ENCODE measurements around the gene ELF1. TPM values are rescaled to one million over a fixed set of nuclear protein-coding genes. Genes with fewer than 3 reads are reported as not detected.
"Not testable (repeated sequence)": the region's sequence is repeated elsewhere in the genome, so short reads cannot be mapped to it uniquely, and the experiment has no call there.

ELF1 gene
- total RNA-seq, 1 experiment from 2014 or later: 21.5 TPM

GRCh38 chr13:40893573-40893972 lies 125.5 kb downstream of the ELF1 start:
- DNase-seq (ENCODE audit: low read depth): not testable (repeated sequence)

- DNase-seq (ENCODE audit: low read depth): no peak
Observed at GRCh38 chr13:40886017-40886416, 133.1 kb downstream of the ELF1 start.

DNA sequence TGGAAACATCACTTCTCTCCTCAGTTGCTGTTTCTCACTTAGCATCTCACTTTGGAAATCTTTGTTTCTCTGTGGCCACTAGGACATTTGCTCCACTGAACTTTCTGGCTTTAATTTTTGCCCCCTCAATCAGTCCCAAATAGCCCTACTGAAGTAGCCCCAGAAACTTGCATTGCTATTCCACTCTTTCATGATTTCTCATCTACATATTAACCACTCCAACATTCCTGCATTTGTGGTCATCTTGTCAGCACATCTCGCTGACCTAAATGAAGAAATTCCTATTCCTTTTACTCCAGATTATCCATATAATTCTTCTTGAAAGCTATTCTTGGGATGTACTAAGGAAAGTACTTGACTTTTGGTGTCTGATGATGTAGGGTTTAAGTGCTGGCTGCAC lies 134.9 kb downstream of the ELF1 start:
- not testable (repeated sequence) for DNase-seq (ENCODE audit: low read depth)

Other genes with a start within 250 kb of the ELF1 start
- 17.3 and 17.8 TPM in 2 replicates for gene MRPS31, start 248.1 kb downstream of the ELF1 start, total RNA-seq (2014; rRNA removed; shearing (Covaris generic))
- 17.8 and 23.7 TPM in 2 replicates for gene SLC25A15, start 229.7 kb downstream of the ELF1 start, total RNA-seq (2014; rRNA removed; shearing (Covaris generic))
- 9.5 and 11.5 TPM in 2 replicates for gene WBP4, start 42.2 kb upstream of the ELF1 start, total RNA-seq (2014; rRNA removed; shearing (Covaris generic))
- 9.0 and 9.2 TPM in 2 replicates for gene KBTBD6, start 113.5 kb upstream of the ELF1 start, total RNA-seq (2014; rRNA removed; shearing (Covaris generic))
- 3.9 and 4.4 TPM in 2 replicates for gene KBTBD7, start 175.3 kb upstream of the ELF1 start, total RNA-seq (2014; rRNA removed; shearing (Covaris generic))
- gene MTRF1, start 244.3 kb upstream of the ELF1 start, total RNA-seq (2014; rRNA removed; shearing (Covaris generic)): 12.6 and 13.9 TPM in 2 replicates